Vagina (tissue), 2 donors: ENCODE results near the gene AKAP13.

Experiments used
- CTCF ChIP-seq, 3 experiments: fragments of 450-650 bp in 2 of 3; fragments of 200-600 bp in 1 of 3; sonication (generic) in 1 of 3; IDR thresholded peaks; one replicate each; pipeline ENCODE4 v1.5.1; 2017 to 2019; ENCODE audit warnings: antibody characterized with exemption in 3 of 3, mild to moderate bottlenecking in 2 of 3, moderate library complexity in 2 of 3
- POLR2AphosphoS5 ChIP-seq, 2 donors: sonication (generic); formaldehyde crosslinking; IDR thresholded peaks; one replicate each; pipeline ENCODE4 v1.9.0; 2017; ENCODE audit warnings: antibody characterized with exemption in 2 of 2, mild to moderate bottlenecking in 2 of 2, low read depth in 1 of 2; ENCODE audit not compliant: insufficient read depth in 1 of 2

GRCh38 chr15:85595804-85596536 is 215.6 kb downstream of the AKAP13 start:
- TF ChIP-seq CTCF (IDR thresholded peaks at IDR 0.05) (no peak), POLR2AphosphoS5 (IDR thresholded peaks at IDR 0.05; ENCODE audit: insufficient read depth in 1 of 2, low read depth in 1 of 2) (no peak)
